22Rv1 (cell line): ENCODE results near the gene MROH2A.

Experiments used
- H3K27ac ChIP-seq: fragments of 450-650 bp; 2 replicates; pipeline ENCODE4 v1.5.1; 2017
- ZFX ChIP-seq: fragments of 450-650 bp; IDR thresholded peaks from 2 replicates; pipeline ENCODE4 v1.6.1; 2017; ENCODE audit warnings: antibody characterized with exemption, borderline replicate concordance
- TF ChIP-seq, protein P1 (sequence below): fragments of 450-650 bp; IDR thresholded peaks from 2 replicates; pipeline ENCODE4 v1.5.1; 2017; ENCODE audit warnings: mild to moderate bottlenecking

MROH2A gene

DNA sequence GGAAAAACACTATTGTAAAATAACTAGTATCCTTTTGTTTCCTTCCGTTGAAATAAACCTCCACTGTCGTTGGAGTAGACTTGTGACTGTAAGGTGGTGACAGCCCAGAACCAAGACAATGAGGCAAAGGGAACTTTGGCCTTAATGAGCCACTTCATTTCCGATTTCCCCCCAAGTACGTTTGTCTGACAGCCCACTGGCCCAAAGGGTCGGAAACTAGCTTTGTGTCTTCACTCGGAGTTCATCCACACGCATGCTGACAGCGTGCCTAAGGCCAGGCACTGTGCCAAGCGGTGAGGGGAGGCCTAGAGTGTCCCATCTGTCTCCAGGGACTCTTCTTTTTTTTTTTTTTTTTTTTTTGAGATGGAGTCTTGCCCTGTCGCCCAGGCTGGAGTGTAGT is 55.2 kb downstream of the MROH2A start:
- peak overlapping the region; percentile 41 for H3K27ac ChIP-seq

DNA sequence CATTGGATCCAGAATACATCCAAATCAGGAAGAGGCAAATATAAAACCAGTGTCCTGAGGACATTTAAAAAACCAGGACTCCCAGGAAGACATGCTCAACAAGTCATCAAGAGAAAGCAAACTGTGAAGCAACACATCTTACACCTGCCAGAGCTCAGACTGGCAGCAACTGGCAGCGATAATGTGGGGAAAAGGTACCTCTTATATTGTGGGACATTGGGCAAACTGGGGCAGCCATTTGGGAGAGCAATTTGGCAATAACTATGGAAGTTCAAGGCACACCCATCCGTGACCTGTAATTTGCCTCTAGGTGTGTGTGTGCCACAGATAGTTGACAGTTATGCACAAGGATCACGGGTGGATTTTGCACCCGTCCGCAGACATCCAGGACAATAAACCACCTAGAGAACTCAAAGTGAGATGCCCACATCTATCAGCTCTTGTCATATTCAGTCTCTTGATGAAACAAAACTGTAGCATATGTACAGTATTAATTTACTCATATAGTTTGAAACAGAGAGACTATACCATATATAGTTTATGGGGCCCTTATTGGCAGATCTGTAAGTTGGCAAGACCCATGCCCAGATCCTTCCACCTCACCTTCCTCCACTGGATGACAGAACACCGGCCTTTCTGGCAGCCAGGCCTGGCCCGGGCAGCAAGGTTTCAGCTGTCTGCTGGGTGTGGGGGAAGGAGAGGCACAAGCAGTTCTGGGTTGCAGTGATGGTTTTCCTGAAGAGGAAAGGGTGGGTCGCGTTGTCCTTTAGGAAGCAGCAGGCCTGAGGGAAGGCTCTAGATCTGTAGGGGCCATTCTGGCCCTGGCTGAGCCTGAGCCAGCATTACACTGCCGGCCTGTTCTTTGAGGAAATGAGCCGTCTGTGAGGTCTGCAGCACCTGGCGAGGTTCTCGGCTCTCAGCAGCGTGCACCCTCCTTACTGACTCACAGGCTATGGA is 57.4 kb downstream of the MROH2A start:
- 0 out of 2 replicates have a peak overlapping the region, but pooled peaks have one; percentile 1 for H3K27ac ChIP-seq
- TF ChIP-seq ZFX = no peak
- TF ChIP-seq, protein P1, sequence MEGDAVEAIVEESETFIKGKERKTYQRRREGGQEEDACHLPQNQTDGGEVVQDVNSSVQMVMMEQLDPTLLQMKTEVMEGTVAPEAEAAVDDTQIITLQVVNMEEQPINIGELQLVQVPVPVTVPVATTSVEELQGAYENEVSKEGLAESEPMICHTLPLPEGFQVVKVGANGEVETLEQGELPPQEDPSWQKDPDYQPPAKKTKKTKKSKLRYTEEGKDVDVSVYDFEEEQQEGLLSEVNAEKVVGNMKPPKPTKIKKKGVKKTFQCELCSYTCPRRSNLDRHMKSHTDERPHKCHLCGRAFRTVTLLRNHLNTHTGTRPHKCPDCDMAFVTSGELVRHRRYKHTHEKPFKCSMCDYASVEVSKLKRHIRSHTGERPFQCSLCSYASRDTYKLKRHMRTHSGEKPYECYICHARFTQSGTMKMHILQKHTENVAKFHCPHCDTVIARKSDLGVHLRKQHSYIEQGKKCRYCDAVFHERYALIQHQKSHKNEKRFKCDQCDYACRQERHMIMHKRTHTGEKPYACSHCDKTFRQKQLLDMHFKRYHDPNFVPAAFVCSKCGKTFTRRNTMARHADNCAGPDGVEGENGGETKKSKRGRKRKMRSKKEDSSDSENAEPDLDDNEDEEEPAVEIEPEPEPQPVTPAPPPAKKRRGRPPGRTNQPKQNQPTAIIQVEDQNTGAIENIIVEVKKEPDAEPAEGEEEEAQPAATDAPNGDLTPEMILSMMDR = no peak

More for the DNA sequence above, 55.2 kb downstream of the MROH2A start:
- TF ChIP-seq, protein P1 = no peak
- TF ChIP-seq ZFX = no peak

DNA sequence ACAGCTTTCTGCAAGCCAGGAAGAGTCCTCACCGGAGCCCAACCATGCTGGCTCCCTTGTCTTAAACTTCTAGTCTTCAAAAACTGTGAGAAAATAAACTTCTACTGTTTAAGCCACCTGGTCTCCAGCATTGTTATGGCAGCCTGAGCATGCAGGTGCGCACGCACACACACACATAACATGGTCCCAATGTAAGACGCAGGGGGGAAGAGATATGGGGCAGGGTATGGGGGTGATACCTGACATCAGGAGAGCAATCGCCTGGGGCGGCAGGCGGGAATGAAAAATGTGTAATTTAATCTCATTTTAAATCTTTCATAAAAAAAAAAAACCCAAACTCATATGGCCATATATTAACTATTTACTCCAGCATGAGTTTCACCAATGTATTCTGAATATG is 58.2 kb downstream of the MROH2A start:
- no peak overlapping the region for H3K27ac ChIP-seq
- TF ChIP-seq, protein P1 = no peak
- TF ChIP-seq ZFX = no peak

DNA sequence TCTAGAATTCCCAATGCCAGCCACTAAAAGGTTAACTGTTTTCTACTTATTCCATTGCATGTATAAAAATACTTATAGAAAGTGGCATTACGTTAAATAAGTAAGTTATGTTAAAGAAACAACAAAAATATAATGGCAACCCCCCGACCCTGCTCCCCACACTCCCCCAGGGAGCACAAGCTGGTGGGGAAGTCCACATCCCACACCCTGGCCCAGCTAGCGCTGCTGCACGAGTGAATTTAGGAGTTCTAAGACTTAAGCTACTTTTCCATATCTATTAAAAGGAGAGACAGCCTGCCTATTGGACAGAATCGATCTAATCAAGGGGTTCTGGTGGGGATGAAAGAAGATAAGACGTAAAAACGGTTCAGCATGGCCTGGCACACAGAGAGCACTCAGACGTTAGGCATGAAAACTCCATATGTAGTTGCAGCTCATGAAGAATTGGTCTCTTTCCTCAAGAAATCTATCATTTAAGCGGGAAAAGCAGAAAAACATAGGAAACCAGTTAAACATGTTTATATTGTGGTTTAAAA is 59.6 kb downstream of the MROH2A start:
- no peak overlapping the region for H3K27ac ChIP-seq
- TF ChIP-seq ZFX = no peak
- TF ChIP-seq, protein P1 = no peak

DNA sequence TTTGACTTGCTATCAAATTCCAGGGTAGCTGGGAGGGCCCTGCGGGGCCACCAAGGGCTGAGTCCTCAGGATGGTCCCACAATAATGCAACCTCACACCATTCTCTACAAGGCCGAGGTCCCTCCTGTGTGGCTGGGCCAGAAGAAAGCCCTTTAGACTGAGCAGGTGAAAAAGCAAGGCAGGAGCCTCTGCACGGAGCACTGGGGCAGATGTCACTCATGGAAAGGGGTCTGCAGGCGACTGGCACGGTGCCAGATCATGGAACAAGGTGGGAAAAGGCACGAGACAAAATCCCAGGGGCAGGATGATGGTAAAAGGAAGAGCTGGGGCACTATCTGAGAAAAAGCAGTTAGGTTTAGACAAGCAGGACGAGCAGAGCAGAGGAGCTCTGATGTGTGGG is 60.1 kb downstream of the MROH2A start:
- TF ChIP-seq, protein P1 = no peak
- TF ChIP-seq ZFX = no peak
- H3K27ac ChIP-seq = no peak overlapping the region

DNA sequence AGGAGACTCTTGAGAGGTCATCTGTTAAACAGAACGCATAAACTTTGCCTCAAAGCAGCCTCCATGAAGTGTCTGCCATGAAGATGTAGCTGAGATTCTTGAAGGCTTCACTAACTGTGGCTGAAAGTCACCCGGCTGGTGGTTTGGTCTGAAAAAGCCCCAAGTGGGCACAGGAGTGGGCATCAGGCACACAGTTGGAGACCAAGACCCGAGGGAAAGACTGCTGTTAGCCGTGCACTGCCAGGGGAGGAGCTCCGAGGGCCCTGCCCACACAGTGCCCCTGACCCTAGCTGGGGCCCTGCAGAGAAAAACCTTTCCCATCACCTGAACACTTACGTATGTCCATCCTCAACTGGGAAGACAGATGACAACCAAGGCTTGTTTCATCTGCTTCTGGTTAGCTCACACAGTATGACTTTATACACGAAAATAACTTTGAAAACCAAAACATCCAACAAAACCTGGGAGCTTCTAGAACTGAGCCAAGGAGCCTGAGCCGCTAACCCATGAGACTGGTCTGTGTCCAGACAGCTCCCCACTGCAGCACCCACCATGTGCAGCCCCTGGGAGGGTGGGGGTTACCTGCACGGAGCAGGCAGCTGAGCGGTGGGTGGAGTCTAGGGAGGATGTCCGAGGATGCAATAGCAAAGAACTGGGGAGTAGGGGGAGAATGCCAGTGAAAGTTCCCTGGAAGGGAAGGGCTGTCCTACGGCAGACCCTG is 60.8 kb downstream of the MROH2A start:
- TF ChIP-seq ZFX = no peak
- TF ChIP-seq, protein P1 = no peak
- H3K27ac ChIP-seq = no peak overlapping the region
